Renal cortical epithelial cell (primary cell): Measurements from ENCODE around the gene FOXL2NB. TPM values are rescaled to one million over a fixed set of nuclear protein-coding genes. Genes with fewer than 3 reads are reported as not detected.
A peak's percentile ranks its signal among the peaks of the same experiment; 100 is the strongest.

Experiments used
- DNase-seq: peaks from one replicate; pipeline ENCODE4 v3.0.0-alpha.2; 2011; ENCODE audit warnings: low read depth
- total RNA-seq: library from RNA; depleted of rRNA; stranded (reverse); fragments of >200 nt; gene quantifications from 2 replicates; pipeline ENCODE4 v1.2.3, GENCODE V29; 2014

Gene FOXL2NB
- total RNA-seq, 1 donor from 2014 or later, result 2.9 TPM

GRCh38 chr3:138933068-138933668 lies 13.8 kb upstream of the FOXL2NB start:
- DNase-seq, result no peak

- DNase-seq, result peak; percentile 14
Observed at GRCh38 chr3:138933981-138934691, 12.9 kb upstream of the FOXL2NB start.

- no peak for DNase-seq
Observed at GRCh38 chr3:138935505-138935862, 11.5 kb upstream of the FOXL2NB start.

- no peak for DNase-seq
Observed at GRCh38 chr3:138935863-138936740, 10.9 kb upstream of the FOXL2NB start.

- no peak for DNase-seq
Observed at GRCh38 chr3:138936741-138937689, 10.0 kb upstream of the FOXL2NB start.

GRCh38 chr3:138937690-138938055 lies 9.3 kb upstream of the FOXL2NB start:
- DNase-seq, result no peak

- DNase-seq, result no peak
Observed at GRCh38 chr3:138938056-138938876, 8.8 kb upstream of the FOXL2NB start.

- no peak for DNase-seq
Observed at GRCh38 chr3:138938877-138939560, 8.0 kb upstream of the FOXL2NB start.

GRCh38 chr3:138939561-138940241 lies 7.3 kb upstream of the FOXL2NB start:
- DNase-seq, result no peak

- no peak for DNase-seq
Observed at GRCh38 chr3:138940446-138940845, 6.6 kb upstream of the FOXL2NB start.

GRCh38 chr3:138941259-138941885 lies 5.6 kb upstream of the FOXL2NB start:
- peak; percentile 33 for DNase-seq

GRCh38 chr3:138942271-138942670 lies 4.7 kb upstream of the FOXL2NB start:
- no peak for DNase-seq

GRCh38 chr3:138942861-138943623 lies 4.0 kb upstream of the FOXL2NB start:
- DNase-seq, result no peak

- no peak for DNase-seq
Observed at GRCh38 chr3:138943724-138944653, 3.0 kb upstream of the FOXL2NB start.

GRCh38 chr3:138944654-138944928 lies 2.4 kb upstream of the FOXL2NB start:
- DNase-seq, result no peak

GRCh38 chr3:138944929-138945708 lies 1.9 kb upstream of the FOXL2NB start:
- DNase-seq, result no peak
